H7 (cell line): Measurements from ENCODE around the gene SV2B. TPM values are rescaled to one million over a fixed set of nuclear protein-coding genes. Genes with fewer than 3 reads are reported as not detected.

Experiments used
- DNase-seq: peaks from one replicate; pipeline ENCODE4 v3.0.0; 2012
- H3K27me3 ChIP-seq: 2 replicates; pipeline ENCODE4 v1.6.0; 2011; ENCODE audit warnings: mild to moderate bottlenecking, low read length; ENCODE audit not compliant: control insufficient read depth, insufficient read depth
- H3K36me3 ChIP-seq: replicated peaks from 2 replicates; pipeline ENCODE4 v1.5.1; 2011; ENCODE audit warnings: low read length; ENCODE audit not compliant: control insufficient read depth, insufficient read depth
- H3K4me3 ChIP-seq: 2 replicates; pipeline ENCODE4 v1.5.1; 2011; ENCODE audit warnings: low read depth, mild to moderate bottlenecking, control low read depth, low read length, moderate library complexity; ENCODE audit not compliant: insufficient read depth
- total RNA-seq: library from RNA; depleted of rRNA; stranded (reverse); fragments of >200 nt; shearing (Covaris generic); gene quantifications from 2 replicates; pipeline ENCODE4 v1.2.3, GENCODE V29; 2014

Gene SV2B
- total RNA-seq, 1 experiment from 2014 or later: 0.03 TPM

- H3K27me3 ChIP-seq: no peaks in the 10 kb centered on the region
- H3K4me3 ChIP-seq: no peak overlapping the region
- H3K36me3 ChIP-seq: no peaks in the 10 kb centered on the region
- DNase-seq: no peak
These were observed 134.7 kb downstream of the SV2B start for GRCh38 chr15:91234759-91235158.

DNA sequence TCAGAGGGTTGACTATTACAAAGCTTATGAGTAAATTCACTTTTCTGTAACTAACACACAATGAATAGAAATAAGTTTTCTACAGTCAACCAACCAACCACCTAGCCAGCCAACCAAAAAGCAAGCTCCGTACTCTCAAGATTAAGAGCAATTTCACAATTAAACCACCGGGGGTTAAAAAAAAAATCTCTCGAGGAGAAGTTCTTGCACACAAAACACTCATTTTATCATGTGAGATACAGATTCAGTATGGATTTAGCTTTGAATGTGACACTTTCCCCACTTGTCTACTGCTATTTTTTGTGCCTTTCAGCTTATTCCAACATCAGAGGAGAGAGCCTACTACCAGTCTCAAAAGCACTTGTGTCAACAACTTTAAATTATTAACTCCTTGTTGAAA, 135.3 kb downstream of the SV2B start:
- Histone ChIP-seq H3K4me3 (no peak overlapping the region), H3K36me3 (no peaks in the 10 kb centered on the region), H3K27me3 (no peaks in the 10 kb centered on the region)
- DNase-seq: no peak

DNA sequence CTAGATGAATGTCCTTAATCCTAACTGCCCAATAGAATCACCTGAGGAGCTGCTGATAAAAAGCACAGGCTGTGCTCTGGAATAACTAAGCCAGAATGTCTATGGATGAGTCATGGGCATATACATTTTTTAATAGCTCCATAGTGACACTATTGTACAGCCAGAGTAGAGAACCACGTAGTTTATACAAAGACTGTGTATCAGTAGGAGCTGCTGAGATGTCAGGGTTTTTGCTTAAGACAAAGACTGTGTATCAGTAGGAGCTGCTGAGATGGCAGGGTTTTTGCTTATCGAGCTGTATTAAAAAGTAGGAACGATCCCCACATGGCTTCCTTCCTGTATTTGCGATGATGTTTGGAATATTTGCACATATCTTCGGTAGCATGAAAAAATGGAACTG, 137.4 kb downstream of the SV2B start:
- no peaks in the 10 kb centered on the region for H3K36me3 ChIP-seq
- no peak overlapping the region for H3K4me3 ChIP-seq
- H3K27me3 ChIP-seq: no peaks in the 10 kb centered on the region; the same call in 1 of the 2 replicates
- no peak for DNase-seq

DNA sequence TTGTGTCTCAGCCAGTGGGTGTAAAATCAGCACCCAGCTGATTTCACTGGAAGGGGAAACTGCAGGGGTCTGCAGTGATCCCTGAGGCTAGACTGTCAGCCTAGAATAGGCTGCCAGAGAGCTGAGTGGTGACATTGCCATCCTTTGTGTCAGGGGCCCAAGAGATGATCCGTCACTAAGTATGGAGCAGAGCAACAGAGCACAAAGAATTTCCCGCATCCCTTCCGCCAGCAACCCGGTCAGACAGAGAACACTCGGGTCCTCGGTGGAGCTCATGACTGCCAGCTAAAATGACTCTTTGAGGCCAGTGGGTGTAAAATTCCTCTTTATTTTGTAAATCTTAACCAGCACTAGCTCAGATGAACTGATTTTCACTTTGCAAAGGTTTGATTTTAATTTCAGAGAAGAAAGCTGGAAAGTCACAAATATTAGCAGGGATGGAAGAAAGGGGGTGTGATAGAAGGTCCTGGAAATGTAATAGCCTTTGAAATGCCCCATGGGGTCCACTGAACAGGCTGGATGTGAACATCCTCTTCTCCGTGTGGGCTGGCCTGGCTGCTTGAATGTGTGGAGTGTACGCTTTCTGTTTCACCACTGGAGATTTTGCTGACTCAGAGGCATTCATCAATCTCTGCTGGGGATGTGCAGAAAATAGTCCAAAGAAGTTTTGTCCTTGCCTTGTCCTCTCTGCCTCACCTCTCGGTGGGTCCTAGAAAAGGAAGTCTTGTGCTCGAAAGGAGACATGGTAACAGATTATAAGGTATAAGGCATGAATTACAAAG, 138.8 kb downstream of the SV2B start:
- Histone ChIP-seq H3K27me3 (no peaks in the 10 kb centered on the region; the same call in 1 of the 2 replicates), H3K36me3 (no peaks in the 10 kb centered on the region), H3K4me3 (no peak overlapping the region)
- DNase-seq: no peak

DNA sequence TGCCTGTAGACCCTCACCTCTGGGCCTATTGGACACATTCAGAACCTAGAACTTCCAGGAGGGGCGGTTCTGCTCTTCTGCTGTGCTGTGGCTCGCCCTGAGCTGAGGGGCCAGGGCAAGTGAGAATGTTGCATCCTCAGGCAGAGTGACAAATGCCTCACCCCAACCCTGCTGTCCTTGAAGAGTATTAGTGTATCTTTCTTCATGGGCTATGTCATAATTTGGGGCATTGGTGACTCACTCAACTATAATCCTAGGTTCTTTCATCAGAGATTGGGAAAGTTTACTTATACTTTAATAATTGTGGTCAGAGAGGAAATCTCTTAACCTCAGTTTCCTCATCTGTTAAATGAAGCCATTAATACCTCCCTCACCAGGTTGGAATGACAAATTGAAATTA, 143.8 kb downstream of the SV2B start:
- no peak for DNase-seq
- Histone ChIP-seq H3K27me3 (no peaks in the 10 kb centered on the region; the same call in 1 of the 2 replicates), H3K4me3 (no peak overlapping the region), H3K36me3 (no peaks in the 10 kb centered on the region)

DNA sequence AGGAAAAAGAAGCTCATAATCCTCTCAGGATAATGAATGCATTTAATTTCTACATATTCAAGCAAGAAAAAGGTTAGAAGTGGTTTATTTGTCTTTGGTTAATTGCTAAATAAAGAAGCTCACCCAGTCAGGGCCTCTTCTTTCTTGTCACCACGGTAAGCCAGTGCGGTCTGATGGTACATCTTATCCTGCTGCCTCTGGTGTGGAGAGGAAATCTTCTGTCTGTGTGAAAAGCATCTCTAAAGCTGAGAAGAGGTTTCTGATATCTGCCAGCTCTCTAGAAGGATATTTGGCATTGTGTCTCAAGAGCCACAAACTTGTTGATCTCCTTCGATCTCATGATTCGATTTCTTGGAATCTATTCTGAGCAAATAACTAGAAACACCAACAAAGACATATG, 144.9 kb downstream of the SV2B start:
- H3K27me3 ChIP-seq: no peaks in the 10 kb centered on the region; the same call in 1 of the 2 replicates
- no peak for DNase-seq

DNA sequence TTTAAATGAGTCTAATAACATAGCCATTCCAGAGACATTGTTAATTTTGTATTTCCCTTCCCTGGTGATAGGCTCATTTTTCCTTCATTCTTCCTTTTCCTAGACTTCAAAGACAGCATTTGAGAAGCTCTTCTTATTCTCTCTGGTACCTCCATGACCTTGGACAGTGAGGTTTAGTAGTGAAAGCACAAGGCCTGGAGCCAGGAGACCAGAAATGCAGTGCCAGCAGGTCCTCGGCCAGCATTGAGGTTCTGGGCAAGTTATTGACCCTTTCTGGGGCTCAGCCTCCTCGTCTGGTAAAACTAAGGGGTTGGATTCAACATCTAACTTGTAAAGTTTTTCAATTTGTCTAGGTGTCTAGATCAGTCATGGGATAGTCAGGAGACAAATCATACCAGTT, 146.9 kb downstream of the SV2B start:
- Histone ChIP-seq H3K4me3 (no peak overlapping the region), H3K27me3 (no peaks in the 10 kb centered on the region; the same call in 1 of the 2 replicates), H3K36me3 (no peaks in the 10 kb centered on the region)
- DNase-seq: no peak

More for the DNA sequence above, 144.9 kb downstream of the SV2B start:
- no peaks in the 10 kb centered on the region for H3K36me3 ChIP-seq
- H3K4me3 ChIP-seq: no peak overlapping the region

- Histone ChIP-seq H3K36me3 (no peaks in the 10 kb centered on the region), H3K4me3 (no peak overlapping the region), H3K27me3 (no peaks in the 10 kb centered on the region)
- no peak for DNase-seq
These were observed 149.5 kb downstream of the SV2B start for GRCh38 chr15:91249591-91249990.

DNA sequence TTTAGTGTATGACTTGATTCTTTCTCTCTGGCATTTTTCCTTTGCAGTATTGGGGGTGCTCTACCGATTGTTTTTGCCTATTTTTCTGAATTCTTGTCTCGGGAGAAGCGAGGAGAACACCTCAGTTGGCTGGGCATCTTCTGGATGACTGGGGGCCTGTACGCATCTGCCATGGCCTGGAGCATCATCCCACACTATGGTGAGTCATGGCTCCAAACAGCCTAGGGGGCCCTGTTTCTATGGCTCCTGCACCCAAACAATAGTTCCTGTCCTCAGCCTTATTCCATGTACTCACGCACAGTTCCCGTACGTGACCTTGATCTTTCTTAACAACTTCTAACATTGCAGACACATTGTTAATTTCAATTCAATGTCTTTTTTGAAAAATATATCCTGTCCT, 152.3 kb downstream of the SV2B start:
- no peak for DNase-seq
- Histone ChIP-seq H3K36me3 (no peaks in the 10 kb centered on the region), H3K27me3 (no peaks in the 10 kb centered on the region), H3K4me3 (no peak overlapping the region)

DNA sequence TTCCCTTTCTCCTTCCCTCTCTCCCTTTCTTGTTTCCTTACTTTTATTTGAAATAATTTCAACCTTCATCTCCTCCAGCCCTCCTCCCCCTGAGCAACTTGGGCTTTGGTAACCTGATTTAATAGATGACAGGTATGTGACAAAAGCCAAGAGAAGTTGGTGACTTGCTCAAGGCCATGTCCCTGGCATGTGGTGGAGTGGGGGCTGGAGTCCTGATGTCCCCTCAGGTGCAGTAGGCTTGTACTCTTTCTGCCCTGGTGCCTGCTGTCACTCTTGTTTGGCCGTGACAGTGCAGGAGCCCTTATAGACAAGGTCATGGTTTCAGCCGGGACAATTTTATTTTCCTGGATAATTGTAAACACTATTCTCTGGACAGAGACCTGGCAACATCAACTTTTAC, 152.7 kb downstream of the SV2B start:
- Histone ChIP-seq H3K4me3 (no peak overlapping the region), H3K36me3 (no peaks in the 10 kb centered on the region), H3K27me3 (no peaks in the 10 kb centered on the region)
- DNase-seq: no peak

DNA sequence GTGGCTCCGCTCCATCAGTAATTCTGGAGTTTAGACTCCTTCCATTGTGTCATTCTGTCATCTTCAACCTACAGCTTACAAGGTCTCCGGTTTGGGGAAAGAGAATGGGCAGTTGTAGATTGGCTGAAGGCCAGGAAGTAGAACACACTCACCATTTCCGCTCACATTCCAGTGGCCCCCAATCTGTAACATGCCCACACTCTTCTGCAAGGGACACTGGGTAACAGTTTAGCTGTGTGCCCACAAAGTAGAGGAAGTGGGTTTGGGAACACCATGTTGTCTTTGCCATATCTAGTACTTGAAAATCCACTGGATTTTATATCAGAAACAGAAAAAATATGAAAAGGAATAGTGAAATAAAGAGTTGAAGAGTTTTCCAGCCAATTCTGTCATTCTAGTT, 153.5 kb downstream of the SV2B start:
- DNase-seq: no peak
- Histone ChIP-seq H3K4me3 (no peak overlapping the region), H3K36me3 (no peaks in the 10 kb centered on the region), H3K27me3 (no peaks in the 10 kb centered on the region)

DNA sequence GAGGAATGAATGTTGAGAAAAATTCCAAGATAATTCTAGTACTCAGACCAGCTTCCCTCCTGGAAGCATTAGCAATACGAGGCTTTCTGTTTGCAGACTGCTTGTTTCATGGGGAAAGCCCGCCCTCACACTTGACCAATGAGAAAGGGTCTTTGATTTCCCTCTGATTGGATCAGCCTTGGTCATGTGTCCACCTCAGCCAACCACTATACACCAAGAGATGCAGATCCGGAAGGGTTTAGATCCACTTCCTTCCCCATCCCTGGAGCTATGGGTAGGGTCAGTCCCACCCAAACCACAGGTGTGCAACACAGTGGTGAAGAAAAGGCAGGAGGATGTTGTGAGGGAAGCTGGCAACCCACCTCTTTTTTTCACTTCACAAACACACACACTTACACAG, 154.7 kb downstream of the SV2B start:
- no peak overlapping the region for H3K4me3 ChIP-seq
- no peak for DNase-seq
- H3K36me3 ChIP-seq: no peaks in the 10 kb centered on the region
- no peaks in the 10 kb centered on the region for H3K27me3 ChIP-seq

GRCh38 chr15:91255670-91256192, 155.7 kb downstream of the SV2B start:
- Histone ChIP-seq H3K36me3 (no peaks in the 10 kb centered on the region), H3K27me3 (no peaks in the 10 kb centered on the region), H3K4me3 (no peak overlapping the region)
- no peak for DNase-seq

DNA sequence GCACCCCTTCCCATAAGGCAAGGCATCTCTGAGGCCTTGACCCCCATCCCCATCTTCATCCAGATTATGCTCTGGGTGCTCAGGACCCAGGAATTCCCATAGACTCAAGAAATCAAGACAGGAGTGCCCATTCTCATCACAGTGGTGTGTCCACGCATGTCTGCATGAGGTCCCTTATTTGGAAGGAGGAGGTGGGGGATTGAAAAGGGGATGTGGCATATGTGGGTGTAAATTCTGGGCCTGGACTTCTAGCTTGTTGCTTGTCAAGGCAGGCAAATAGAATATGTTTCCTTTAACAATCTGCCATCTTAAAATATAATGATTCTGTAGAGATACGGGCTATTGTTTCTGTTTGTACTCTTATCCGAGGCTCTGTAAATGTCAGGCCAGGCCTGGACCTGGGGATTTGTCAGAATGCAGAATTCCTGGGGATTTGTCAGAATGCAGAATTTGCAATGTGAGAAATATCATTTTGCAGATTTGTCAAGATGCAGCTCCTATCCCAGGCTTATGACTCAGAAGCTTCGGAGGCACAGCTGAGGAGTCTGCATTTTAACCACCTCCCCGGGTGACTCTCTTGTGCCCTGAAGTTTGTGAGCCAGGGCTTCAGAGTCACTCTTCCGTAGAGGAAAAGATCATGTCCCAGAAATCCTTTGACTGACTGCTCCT, 157.8 kb downstream of the SV2B start:
- H3K4me3 ChIP-seq: no peak overlapping the region
- no peak for DNase-seq
- H3K36me3 ChIP-seq: no peaks in the 10 kb centered on the region
- H3K27me3 ChIP-seq: no peaks in the 10 kb centered on the region

- peak; percentile 44 for DNase-seq
- Histone ChIP-seq H3K36me3 (no peaks in the 10 kb centered on the region), H3K27me3 (no peaks in the 10 kb centered on the region), H3K4me3 (no peak overlapping the region)
These were observed 158.3 kb downstream of the SV2B start for GRCh38 chr15:91258415-91258759.
